K562 (cell line): ENCODE data around the gene KATNAL2. TPM values are rescaled to one million over a fixed set of nuclear protein-coding genes. Genes with fewer than 3 reads are reported as not detected.
A peak's percentile ranks its signal among the peaks of the same experiment; 100 is the strongest.
"Not testable (repeated sequence)": the region's sequence is repeated elsewhere in the genome, so short reads cannot be mapped to it uniquely, and the experiment has no call there.

Experiments used
- ATAC-seq: fragments of 200-7000 bp; cut with Tn5 transposase; 3 replicates; pipeline ENCODE4 v1.9.1; 2020; ENCODE audit warnings: moderate library complexity
- BruUV-seq: library from RNA; stranded (reverse); fragments of 400-500 nt; replicated peaks from 2 replicates; lab custom pipeline; 2021; lab: Mats Ljungman, UMichigan
- CTCF ChIA-PET: fragments of 300-600 bp; formaldehyde crosslinking; extraction: SDS; loops from one replicate; lab custom pipeline; 2021; ENCODE audit warnings: low intra/inter-chr PET ratio; lab: Yijun Ruan, JAX
- POLR2A ChIA-PET: fragments of 300-600, 350-650 bp; sonication (Branson Sonifier 250); formaldehyde crosslinking; extraction: SDS; loops from one replicate; lab custom pipeline; 2021; ENCODE audit warnings: antibody characterized with exemption, inconsistent platforms; lab: Yijun Ruan, JAX
- DNase-seq, 4 experiments: peaks; one replicate each; pipeline versions ENCODE4 v3.0.0 to v3.0.0-alpha.2; 2011 to 2018; ENCODE audit warnings: low spot score in 3 of 4, mixed read lengths in 3 of 4; ENCODE audit errors: extremely low read depth in 1 of 4
- FAIRE-seq: peaks from 2 replicates; lab custom pipeline; 2011; peaks lifted over from hg19 to GRCh38; lab: Jason Lieb, UNC
- H2AFZ ChIP-seq: 2 replicates; pipeline ENCODE4 v1.6.0; 2011; ENCODE audit warnings: low read depth, low read length, control low read depth, inconsistent platforms
- H3K27ac ChIP-seq: fragments of 200-600 bp; 3 replicates; pipeline ENCODE4 v1.8.0; 2011; ENCODE audit warnings: low read depth, mild to moderate bottlenecking, control low read depth, inconsistent platforms, low read length, moderate library complexity, mixed read lengths; ENCODE audit errors: extremely low read depth
- H3K27me3 ChIP-seq, 2 experiments: fragments of 300-600 bp in 1 of 2; 2 replicates in 1 of 2; 3 replicates in 1 of 2; pipeline versions ENCODE4 v1.6.0 to v1.8.0; 2011; ENCODE audit warnings: inconsistent platforms in 2 of 2, low read length in 2 of 2, mild to moderate bottlenecking in 1 of 2, mixed read lengths in 1 of 2, moderate library complexity in 1 of 2; ENCODE audit not compliant: control insufficient read depth in 2 of 2, insufficient read depth in 2 of 2
- H3K36me3 ChIP-seq: fragments of 300-600 bp; 3 replicates; pipeline ENCODE4 v1.8.0; 2011; ENCODE audit warnings: mild to moderate bottlenecking, low read length, inconsistent platforms; ENCODE audit not compliant: control insufficient read depth, insufficient read depth
- H3K4me1 ChIP-seq, 2 experiments: fragments of 200-600 bp in 1 of 2; replicated peaks in 1 of 2; 2 replicates in 1 of 2; 3 replicates in 1 of 2; pipeline versions ENCODE4 v1.5.1 to v1.8.0; 2011; ENCODE audit warnings: inconsistent platforms in 2 of 2, low read length in 2 of 2, mild to moderate bottlenecking in 1 of 2, mixed read lengths in 1 of 2, moderate library complexity in 1 of 2; ENCODE audit not compliant: control insufficient read depth in 2 of 2, insufficient read depth in 2 of 2
- H3K4me2 ChIP-seq: 2 replicates; pipeline ENCODE4 v1.6.1; 2011; ENCODE audit warnings: low read length, control low read depth, inconsistent platforms, mixed read lengths; ENCODE audit not compliant: insufficient read depth
- H3K4me3 ChIP-seq: fragments of 200-600 bp; sonication (generic), shearing (Covaris generic); 2 replicates; pipeline ENCODE4 v1.5.1; 2016; ENCODE audit warnings: control low read depth, inconsistent platforms
- H3K79me2 ChIP-seq: fragments of 200-600 bp; 3 replicates; pipeline ENCODE4 v1.8.0; 2011; ENCODE audit warnings: low read length, inconsistent platforms; ENCODE audit not compliant: control insufficient read depth, insufficient read depth
- H3K9ac ChIP-seq, 2 experiments: 2 replicates each; pipeline versions ENCODE4 v1.6.0 to v1.6.1; 2011; ENCODE audit warnings: low read depth in 2 of 2, low read length in 2 of 2, control low read depth in 1 of 2, inconsistent platforms in 1 of 2, mild to moderate bottlenecking in 1 of 2, mixed read lengths in 1 of 2; ENCODE audit not compliant: insufficient read depth in 1 of 2
- H3K9me1 ChIP-seq: one replicate; pipeline ENCODE4 v1.6.0; 2011; ENCODE audit warnings: inconsistent platforms, mild to moderate bottlenecking, low read length, moderate library complexity; ENCODE audit not compliant: control insufficient read depth, insufficient read depth
- H3K9me3 ChIP-seq: replicated peaks from 2 replicates; pipeline ENCODE4 v1.5.1; 2011; ENCODE audit warnings: low read depth, low read length, inconsistent platforms; ENCODE audit not compliant: control insufficient read depth, insufficient read depth
- H4K20me1 ChIP-seq: replicated peaks from 2 replicates; pipeline ENCODE4 v1.6.1; 2011; ENCODE audit warnings: low read length, inconsistent platforms, mixed read lengths; ENCODE audit not compliant: control insufficient read depth, insufficient read depth
- WGBS: fragments of 100-300 bp; shearing (Covaris generic); methylation state at CpG from one replicate; pipeline ENCODE4 v1.1.6; 2016; ENCODE audit warnings: low coverage, mixed read lengths; ENCODE audit not compliant: insufficient coverage; ENCODE audit errors: missing lambda C conversion rate; 5-methylcytosine and 5-hydroxymethylcytosine counted together
- in situ Hi-C: fragments of 300-500 bp; cut with MboI; formaldehyde crosslinking; loops from 4 replicates; pipeline ENCODE4 v1.15.0; 2018; ENCODE audit warnings: inconsistent platforms, mixed read lengths
- intact Hi-C: fragments of 100-400 bp; cut with micrococcal nuclease; formaldehyde crosslinking; loops from 2 replicates; pipeline ENCODE4 v1.14.2; 2022
- polyA plus RNA-seq, 8 experiments: library from polyadenylated mRNA; depleted of rRNA in 4 of 8; stranded (reverse) in 5 of 8; unstranded in 3 of 8; fragments of >200 nt; fragmentation: Nextera tagmentation in 2 of 8; fragmentation: Illumina TruSeq in 1 of 8; extraction: Ambion mirVana in 2 of 8; extraction: Trizol in 1 of 8; gene quantifications; 2 replicates each; pipeline versions ENCODE4 v1.2.1 to v1.2.3, GENCODE V29; 2011 to 2014; ENCODE audit warnings: inconsistent platforms in 1 of 8, missing spikeins in 1 of 8
- total RNA-seq, 7 experiments: library from RNA; depleted of rRNA in 6 of 7; stranded (reverse); fragments of >200 nt in 6 of 7; fragmentation: Illumina TruSeq in 2 of 7; extraction: Trizol in 2 of 7; gene quantifications; 2 replicates each; pipeline versions ENCODE4 v1.2.1 to v1.2.3, GENCODE V29; 2011 to 2021; ENCODE audit warnings: low replicate concordance in 1 of 7

The KATNAL2 gene
- total and polyA plus RNA-seq, 9 of the 15 experiments (the other 6 are each of a cell fraction or from before 2014, with no cell fraction given) = 0.08 to 1.2 (median 0.48) TPM

GRCh38 chr18:47023769-47024465 lies 106.5 kb downstream of the KATNAL2 start:
- ATAC-seq = peak; percentile 33; the same call in 2 of the 3 replicates
- H4K20me1 ChIP-seq, H2AFZ ChIP-seq, H3K27ac ChIP-seq, H3K27me3 ChIP-seq, H3K4me2 ChIP-seq, H3K4me3 ChIP-seq, H3K9me1 ChIP-seq, H3K9me3 ChIP-seq, DNase-seq, POLR2A ChIA-PET, H3K36me3 ChIP-seq, intact Hi-C loops, H3K9ac ChIP-seq, CTCF ChIA-PET, BruUV-seq, FAIRE-seq, H3K79me2 ChIP-seq, H3K4me1 ChIP-seq: not testable (repeated sequence)
- no CpG with 5 or more reads among the region's 55 CpGs for WGBS
- in situ Hi-C loops = loop anchor here (10.0 kb wide), 2 partner anchors 259 to 299 kb away; no protein-coding TSS in a partner anchor

- H3K4me3 ChIP-seq, intact Hi-C loops, H3K9me1 ChIP-seq, H3K4me1 ChIP-seq, H3K27ac ChIP-seq, H3K4me2 ChIP-seq, H3K79me2 ChIP-seq, H3K36me3 ChIP-seq, H2AFZ ChIP-seq, BruUV-seq, H3K9ac ChIP-seq, DNase-seq, H3K9me3 ChIP-seq, FAIRE-seq, CTCF ChIA-PET, H3K27me3 ChIP-seq, POLR2A ChIA-PET, H4K20me1 ChIP-seq: not testable (repeated sequence)
- 0% methylated on average over 3 of the region's 17 CpGs for WGBS
- in situ Hi-C loops = loop anchor here (5.0 to 10.0 kb wide), 3 partner anchors 73 to 301 kb away; no protein-coding TSS in a partner anchor
- ATAC-seq = peak; percentile 33
Measured at GRCh38 chr18:47025557-47026174, 108.3 kb downstream of the KATNAL2 start.

- CTCF ChIA-PET, H3K36me3 ChIP-seq, H3K4me1 ChIP-seq, DNase-seq, FAIRE-seq, H3K27ac ChIP-seq, BruUV-seq, ATAC-seq, H3K4me3 ChIP-seq, intact Hi-C loops, POLR2A ChIA-PET, H2AFZ ChIP-seq, H3K9me1 ChIP-seq, H4K20me1 ChIP-seq, H3K9ac ChIP-seq, H3K4me2 ChIP-seq, H3K9me3 ChIP-seq, H3K79me2 ChIP-seq: not testable (repeated sequence)
- peaks cover 8 to 17% of the 10 kb centered on the region in 2 experiments for H3K27me3 ChIP-seq
- in situ Hi-C loops = loop anchor here (5.0 to 10.0 kb wide), 3 partner anchors 76 to 304 kb away; no protein-coding TSS in a partner anchor
- 49% methylated on average over 7 of the region's 29 CpGs for WGBS
Measured at GRCh38 chr18:47028738-47029137, 111.3 kb downstream of the KATNAL2 start.
